Activated naive CD4-positive, alpha-beta T cell (primary cell): ENCODE results near the gene KCNK16.

ENCODE experiments used
- DNase-seq, 4 experiments: peaks; one replicate each; lab custom pipeline; 2025; lab: John Stamatoyannopoulos, UW

Gene KCNK16

GRCh38 chr6:39276379-39276995, 46.0 kb downstream of the KCNK16 start:
- no peak for DNase-seq

GRCh38 chr6:39274903-39275302, 47.6 kb downstream of the KCNK16 start:
- no peak for DNase-seq

GRCh38 chr6:39274471-39274870, 48.0 kb downstream of the KCNK16 start:
- no peak for DNase-seq

GRCh38 chr6:39273406-39273821, 49.1 kb downstream of the KCNK16 start:
- DNase-seq = no peak

GRCh38 chr6:39269961-39270360, 52.5 kb downstream of the KCNK16 start:
- DNase-seq = no peak

- DNase-seq = no peak
Measured at GRCh38 chr6:39268721-39269120, 53.8 kb downstream of the KCNK16 start.

GRCh38 chr6:39268171-39268570, 54.3 kb downstream of the KCNK16 start:
- no peak for DNase-seq

- no peak for DNase-seq
Measured at GRCh38 chr6:39266782-39267355, 55.6 kb downstream of the KCNK16 start.

GRCh38 chr6:39266375-39266774, 56.1 kb downstream of the KCNK16 start:
- DNase-seq = no peak
